GM19455 (cell line): Measurements from ENCODE around the gene GPR35.

Experiments used
- ATAC-seq: cut with Tn5 transposase; IDR thresholded peaks from one replicate; pipeline ENCODE4 v1.9.1; 2021; ENCODE audit not compliant: unreplicated experiment

Gene GPR35, protein sequence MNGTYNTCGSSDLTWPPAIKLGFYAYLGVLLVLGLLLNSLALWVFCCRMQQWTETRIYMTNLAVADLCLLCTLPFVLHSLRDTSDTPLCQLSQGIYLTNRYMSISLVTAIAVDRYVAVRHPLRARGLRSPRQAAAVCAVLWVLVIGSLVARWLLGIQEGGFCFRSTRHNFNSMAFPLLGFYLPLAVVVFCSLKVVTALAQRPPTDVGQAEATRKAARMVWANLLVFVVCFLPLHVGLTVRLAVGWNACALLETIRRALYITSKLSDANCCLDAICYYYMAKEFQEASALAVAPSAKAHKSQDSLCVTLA

DNA sequence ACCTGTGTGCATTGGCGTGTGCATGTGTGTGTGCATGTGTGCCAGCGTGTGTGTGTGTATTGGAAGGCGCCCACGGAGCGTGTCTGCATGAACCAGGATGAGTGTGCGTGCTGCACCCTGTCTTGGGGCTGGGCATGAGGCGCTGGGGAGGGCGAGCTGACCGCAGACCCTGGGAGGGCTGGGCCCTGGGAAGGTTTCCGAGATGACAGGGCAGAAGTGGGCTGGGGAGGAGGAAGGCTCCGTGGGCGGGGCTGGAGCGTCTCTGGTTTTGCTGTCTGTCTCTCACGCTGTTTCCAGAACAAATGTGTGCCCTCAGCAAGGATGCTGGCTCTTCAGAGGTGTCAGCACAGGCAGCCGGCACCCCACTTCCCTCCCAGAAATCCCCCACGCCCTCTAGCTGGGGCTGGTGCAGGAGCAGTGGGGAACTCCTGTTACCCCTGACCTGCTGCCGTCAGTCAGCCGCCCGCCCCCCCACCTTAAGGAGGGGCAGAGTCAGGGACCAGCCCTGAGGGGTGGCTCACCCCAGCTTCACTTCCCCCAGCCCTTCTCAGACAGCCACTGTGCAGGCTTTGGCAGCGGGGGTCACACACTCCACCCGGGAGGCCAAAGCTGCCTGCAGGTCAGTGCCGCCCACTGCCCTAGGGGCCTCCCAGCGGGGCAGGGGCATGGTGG lies at the start of gene GPR35:
GPR35 (plus strand) TSS at position 531 of the 672 bp plus-strand sequence. CDS start 4,473 bp downstream, outside the sequence.
- ATAC-seq, result no peak

DNA sequence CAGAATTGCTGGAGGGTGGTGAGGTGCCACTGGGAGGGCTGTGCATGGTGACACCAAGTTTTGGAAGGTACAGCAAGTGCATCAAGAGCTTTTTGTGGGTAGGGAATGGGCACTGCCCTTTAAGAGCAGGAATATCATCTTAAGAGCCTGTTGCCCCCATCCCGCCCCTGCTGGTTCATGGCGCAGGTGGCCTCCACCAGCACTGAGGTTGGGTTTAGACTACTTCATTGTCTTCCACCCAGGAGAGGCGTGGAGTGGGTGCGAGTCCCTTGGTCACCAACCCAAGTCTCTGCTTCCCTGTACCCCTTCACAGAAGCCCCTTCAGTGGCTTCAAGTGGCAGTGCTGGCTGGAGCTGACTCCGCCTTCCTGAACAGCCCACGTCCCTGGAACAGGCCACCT lies 49.2 kb upstream of the GPR35 start:
- ATAC-seq, result no peak

DNA sequence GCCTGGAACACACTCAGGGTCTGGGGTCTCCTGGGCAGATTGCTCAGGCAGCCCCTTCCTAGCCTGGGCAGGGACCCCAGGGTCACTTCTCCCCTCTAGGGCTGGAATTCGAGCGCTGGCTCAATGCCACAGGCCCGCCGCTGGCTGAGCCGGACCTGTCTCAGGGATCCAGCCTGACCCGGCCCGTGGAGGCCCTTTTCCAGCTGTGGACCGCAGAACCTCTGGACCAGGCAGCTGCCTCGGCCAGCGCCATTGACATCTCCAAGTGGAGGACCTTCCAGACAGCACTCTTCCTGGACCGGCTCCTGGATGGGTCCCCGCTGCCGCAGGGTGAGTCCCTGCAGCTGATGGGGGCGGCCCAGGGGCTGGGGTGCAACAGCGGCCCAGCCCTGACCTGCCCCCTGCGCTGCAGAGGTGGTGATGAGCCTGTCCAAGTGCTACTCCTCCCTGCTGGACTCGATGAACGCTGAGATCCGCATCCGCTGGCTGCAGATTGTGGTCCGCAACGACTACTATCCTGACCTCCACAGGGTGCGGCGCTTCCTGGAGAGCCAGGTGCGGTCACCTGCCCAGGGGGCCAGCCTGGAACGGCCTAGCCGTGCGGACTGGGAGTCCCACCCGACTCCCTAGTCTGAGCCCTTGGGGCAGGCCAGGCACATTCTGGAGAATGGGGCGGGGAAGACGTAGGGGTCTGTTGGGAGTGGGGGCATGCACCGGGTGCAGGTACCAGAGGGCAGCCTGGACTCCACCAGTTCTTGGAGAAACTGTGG lies 48.7 kb upstream of the GPR35 start:
- no peak for ATAC-seq

DNA sequence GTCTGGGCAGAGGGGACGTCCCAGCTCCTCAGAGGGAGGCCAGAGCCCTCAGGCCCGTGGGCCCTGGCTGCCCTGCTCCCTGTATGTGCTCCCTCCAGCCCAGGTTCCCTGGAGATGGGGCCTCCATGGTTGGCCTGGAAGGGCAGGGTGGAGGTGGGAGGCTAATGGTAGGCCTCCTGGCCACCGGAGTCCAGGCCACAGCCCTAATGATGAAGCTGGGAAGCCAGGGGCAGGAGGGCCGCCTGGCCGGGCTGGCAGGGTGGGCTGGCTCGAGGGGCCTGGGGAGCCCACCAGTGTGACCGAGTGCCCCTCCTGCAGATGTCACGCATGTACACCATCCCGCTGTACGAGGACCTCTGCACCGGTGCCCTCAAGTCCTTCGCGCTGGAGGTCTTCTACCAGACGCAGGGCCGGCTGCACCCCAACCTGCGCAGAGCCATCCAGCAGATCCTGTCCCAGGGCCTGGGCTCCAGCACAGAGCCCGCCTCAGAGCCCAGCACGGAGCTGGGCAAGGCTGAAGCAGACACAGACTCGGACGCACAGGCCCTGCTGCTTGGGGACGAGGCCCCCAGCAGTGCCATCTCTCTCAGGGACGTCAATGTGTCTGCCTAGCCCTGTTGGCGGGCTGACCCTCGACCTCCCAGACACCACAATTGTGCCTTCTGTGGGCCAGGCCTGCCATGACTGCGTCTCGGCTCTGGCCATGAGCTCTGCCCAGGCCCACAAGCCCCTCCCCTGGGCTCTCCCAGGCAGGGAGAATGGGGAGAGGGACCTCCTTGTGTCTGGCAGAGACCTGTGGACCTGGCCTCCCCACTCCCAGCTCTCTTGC lies 47.8 kb upstream of the GPR35 start:
- ATAC-seq, result no peak

DNA sequence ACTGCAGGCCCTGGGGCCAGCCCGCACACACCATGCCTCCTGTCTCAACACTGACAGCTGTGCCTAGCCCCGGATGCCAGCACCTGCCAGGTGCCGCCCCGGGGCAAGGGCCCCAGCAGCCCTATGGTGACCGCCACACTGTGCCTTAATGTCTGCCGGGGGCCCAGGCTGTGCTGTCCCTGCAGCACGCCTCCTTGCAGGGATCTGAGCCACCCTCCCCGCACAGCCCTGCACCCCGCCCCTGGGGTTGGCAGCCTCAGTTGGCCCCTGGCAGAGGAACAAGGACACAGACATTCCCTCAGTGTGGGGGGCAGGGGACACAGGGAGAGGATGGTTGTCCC lies 47.2 kb upstream of the GPR35 start:
- no peak for ATAC-seq

DNA sequence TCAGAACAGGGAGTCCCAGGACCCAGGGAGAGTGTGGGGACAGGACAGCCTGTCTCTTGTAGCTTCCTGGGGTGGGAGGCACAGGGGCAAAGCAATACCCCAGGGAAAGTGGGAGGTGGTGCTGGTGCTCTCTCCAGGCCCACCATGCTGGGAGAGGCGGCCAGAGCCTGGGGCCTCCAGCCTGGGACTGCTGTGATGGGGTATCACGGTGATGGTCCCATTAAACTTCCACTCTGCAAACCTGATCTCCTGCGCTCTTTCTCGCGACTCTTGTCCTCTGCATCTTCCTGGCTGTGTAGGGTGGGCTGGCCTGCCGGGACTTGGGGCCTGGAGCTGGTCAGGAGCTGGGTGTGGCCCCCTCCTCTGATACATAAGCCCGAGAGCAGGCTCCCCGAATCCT lies 46.8 kb upstream of the GPR35 start:
- ATAC-seq, result no peak

DNA sequence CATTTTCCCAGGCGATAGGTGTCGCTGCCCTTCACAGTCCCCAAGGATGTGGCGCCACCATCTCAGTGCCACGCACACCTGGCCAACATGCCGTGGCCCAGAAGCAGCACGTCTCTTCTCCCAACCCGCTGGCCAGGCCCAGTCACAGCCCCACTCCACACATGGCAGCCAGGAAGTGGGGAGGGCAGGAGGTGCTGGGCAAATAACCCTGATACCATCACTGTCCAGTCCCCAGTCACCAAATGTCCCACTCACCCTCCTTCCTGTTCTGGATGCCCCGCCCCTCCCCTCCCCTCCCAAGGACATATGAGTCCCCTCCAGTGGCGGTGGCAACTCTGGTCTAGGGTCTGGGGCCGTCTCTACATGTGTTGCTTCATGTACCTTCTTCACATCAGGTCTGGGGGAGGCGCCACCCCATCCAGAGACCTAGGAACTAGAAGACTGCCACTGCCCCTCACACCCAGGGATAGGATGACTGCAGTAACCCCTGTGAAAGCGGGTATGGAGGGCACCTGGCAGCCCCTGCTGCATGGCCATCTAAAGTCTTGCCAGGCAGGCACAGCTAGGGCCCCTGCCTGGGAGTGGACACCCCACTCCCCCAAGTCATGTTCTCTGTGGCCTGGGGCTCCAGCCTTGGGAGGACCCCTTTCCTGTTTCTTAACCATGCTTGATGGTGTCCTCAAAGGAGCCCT lies 46.1 kb upstream of the GPR35 start:
- peak; percentile 9 for ATAC-seq

DNA sequence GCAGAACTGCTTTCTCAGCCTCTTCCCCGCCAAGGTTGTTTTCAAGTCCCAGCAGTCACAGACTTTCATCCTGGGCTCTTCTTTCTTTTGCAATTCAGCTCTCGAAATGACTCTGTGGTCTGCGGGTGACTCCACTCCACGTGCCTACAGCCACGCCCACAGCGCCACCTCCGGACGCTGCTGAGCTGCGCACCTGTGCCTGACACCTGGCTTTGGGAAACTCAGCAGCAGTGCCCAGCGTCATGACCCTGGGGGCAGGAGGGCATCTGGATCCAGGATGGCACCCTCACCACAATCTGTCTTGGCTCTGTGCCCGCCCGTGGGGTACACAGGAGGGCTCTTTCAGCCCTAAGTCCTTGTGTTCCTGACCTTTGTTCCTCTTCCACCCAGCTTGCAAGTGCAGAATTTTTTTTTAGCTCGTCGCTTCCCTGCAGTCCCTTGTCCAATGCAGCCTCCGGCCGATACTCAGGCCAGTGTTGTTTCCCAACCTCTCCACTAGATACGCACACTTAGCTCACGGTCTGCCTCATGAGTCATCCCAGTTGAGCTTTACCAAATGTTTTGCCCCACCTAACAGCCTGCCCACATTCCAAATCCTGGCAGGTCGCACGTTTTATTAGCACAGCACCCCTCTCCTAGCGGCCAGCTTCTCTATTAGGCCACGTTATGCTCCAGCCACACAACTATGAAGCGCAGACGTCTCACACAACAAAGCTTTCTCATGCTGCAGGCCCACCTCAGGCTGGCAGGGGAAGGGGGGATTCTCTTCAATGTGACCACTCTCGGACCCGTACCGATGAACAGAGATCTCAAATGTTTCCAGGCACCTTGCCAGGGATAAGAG lies 45.3 kb upstream of the GPR35 start:
- ATAC-seq, result peak; percentile 42

DNA sequence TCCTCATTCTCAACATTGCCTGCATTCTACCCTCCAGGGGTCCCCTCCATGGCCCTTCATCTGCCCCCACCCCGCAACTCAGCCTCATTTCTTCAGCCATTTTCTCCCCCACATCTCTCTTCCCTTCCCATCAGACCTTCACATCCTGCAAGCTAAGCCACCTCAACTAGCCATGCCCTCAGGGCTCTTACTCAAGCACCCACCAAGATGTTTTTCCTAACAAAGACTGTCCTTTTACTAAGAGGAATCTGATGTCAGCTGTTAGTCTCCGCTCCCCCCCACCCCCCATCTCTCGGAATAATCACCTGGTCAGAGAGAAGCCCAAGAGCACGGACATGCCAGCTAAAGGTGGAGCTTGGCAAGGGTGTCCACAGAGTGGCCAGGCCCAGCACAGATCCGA lies 43.5 kb upstream of the GPR35 start:
- ATAC-seq, result no peak

DNA sequence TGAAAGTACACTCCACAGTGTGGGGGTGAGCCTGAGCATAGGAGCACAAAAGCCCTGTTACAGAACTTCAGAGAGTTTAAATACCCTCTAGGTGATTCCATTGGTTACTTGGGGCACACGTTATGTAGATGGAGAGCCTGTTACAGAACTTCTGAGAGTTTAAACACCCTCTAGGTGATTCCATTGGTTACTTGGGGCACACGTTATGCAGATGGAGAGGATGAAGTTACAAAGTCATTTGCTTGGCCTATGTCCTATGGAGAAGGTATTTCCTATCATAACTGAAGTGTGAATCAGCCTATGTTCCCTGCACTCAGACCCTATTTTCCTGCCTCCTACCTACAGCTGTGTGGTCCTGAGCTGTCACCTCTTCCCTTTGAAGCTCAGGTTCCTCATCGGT lies 42.5 kb upstream of the GPR35 start:
- ATAC-seq, result no peak

DNA sequence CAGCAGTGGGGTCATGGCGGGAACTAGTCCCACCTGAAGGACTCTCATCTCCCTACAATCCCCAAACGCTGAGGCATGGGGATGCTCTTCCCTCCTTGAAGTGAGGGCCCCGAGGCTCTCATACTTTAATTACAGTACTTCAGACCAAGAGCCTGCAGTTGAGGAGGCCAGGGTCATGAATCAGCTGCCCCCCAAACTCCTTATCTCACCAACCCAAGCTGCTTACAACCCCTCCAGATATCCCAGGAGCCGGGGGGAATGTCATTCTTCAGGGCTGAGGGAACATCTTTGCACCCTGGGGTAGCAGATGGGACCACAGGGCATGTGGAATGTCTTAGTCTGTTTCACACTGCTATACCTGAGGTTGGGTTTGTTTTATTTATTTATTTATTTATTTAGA lies 41.5 kb upstream of the GPR35 start:
- ATAC-seq, result no peak

DNA sequence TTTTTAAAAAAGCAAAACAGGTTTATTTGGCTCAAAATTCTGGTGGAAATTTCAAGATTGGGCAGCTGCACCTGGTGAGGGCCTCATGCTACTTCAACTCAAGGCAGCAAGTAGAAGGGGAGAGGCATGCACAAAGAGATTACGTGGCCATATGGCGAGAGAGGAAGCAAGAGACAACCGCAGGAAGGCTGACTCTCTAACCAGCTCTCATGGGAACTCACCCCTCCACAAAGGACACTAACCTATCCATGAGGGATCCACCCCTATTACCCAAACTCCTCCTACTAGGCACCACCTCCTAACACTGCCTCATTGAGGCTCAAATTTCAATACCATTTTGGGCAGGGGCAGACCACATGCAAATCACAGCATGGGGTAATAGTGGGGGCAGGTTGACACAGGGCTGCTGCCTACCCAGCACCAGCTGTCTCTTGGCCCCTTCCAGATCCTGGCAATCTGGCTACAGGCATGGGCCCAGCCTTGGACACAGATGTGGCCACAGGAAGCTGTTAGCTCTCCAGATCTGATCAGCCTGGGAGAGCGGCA lies 40.7 kb upstream of the GPR35 start:
- ATAC-seq, result peak; percentile 65

DNA sequence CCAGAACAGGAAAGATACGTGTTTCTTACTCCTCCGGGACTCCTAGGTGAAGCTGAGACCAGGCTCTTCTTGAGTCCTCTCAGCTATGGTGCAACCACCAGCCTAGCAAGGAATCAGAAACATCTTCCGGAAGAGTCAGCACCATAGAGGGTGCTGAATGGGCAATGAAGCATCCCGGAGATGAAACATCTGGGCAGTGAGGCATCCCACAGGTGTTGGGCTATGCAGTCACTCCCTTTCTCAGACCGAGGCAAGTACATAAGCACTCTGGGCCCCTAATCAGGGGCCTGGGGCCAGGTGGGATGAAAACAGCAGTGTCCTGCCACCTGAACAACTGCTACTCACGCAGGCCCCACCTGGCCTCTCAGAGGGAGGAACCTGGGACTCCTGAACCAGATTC lies 40.2 kb upstream of the GPR35 start:
- peak; percentile 11 for ATAC-seq

DNA sequence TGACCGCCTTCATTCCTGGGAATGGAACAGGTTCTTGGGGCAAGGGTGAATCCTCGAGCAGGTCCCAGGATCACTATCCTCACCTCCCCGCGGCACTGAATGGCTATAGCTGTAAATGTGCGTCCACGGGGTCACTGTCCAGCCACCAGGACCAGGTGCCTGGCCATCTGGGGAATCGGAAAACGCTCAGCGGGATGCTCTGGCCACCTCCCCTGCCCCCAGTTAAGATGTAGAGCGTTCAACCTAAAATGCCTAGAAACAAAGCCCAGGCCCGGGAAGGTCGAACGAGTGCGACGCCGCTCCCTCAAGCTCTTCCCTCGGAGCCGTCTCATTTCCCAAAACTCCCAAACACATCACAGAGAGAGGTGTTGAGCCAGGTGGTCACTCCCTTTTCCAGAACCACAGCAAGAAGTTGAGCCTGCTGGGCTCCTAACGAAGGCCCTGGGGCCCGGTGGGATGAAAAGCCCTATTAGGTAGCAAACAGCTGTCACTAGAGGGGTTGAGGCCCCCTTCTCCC lies 39.5 kb upstream of the GPR35 start:
- ATAC-seq, result no peak

DNA sequence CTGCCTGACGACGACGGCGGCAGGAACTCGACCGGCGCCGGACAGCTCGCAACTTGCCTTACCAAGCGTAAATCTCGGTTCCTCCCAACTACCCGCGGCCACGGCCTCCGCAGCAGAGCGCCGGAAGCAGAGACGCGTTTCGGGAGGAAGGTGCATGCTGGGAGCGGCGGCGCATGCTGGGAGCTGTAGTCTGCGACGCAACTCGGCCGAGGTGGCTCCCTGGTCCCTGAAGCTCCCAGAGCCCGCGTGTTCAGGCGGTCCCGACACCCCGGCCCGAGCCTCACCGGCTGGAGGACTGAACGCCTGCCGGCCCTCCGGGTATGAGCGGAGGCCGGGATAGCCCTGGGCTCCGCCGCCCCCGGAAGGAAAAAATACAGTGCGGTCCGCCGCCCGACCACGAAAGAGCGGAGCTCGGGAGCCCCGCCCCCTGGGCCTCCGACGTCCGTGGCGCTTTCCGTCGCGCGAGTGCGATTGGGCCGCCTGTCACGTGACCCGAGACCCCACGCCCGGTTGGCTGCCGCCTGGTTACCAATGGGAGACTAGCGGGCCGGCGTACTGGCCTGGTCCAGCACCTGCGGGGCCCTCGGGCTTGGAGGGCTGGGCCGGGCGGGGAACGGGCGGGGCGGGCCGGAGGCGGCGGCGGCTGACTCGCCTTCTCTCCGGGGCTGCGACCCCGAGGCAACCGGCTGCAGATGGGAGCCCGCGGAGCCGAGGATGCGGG lies 38.9 kb upstream of the GPR35 start, which contains the start of gene CAPN10:
CAPN10 (plus strand) TSS at position 537 of the 721 bp plus-strand sequence; CDS start at position 715, 178 bp downstream.
- ATAC-seq, result peak; percentile 55

DNA sequence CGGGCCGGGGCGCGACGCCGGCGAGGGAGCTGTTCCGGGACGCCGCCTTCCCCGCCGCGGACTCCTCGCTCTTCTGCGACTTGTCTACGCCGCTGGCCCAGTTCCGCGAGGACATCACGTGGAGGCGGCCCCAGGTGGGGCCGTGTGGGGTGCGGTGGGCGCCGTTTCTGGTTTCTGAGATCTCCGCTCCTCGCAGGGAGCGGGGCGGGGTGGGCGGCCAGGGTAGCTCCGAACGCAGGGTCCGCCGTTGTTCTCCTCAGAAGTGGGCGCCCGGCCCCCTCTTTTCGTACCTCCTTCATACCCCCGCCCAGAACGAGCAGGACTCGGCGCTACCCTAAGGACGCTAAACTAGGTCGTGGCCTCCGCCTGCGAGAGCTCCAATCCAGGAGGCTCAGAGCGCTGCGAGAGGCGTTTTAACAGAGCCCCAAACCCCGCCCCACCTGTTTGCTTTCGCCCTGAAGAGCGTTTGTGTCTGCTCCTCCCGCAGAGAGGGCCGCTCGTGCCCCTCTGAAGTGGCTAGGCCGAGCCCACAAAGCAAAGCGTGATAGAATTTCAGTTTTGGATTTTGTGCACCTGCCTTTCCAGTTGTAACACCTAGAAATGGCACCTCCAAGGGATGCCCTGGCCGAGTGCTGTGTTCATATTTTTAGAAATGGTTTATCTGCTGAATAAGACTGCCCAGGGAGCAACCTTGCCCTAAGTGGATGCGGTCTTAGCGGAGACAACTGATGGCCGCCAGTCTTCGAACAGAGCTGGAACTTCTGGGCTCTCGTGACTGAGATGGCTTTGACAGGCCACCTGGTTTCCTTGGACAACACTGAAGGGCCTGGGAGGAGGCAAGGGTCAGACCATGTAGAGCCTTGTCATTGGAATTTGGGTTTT lies 38.1 kb upstream of the GPR35 start:
- ATAC-seq, result no peak

DNA sequence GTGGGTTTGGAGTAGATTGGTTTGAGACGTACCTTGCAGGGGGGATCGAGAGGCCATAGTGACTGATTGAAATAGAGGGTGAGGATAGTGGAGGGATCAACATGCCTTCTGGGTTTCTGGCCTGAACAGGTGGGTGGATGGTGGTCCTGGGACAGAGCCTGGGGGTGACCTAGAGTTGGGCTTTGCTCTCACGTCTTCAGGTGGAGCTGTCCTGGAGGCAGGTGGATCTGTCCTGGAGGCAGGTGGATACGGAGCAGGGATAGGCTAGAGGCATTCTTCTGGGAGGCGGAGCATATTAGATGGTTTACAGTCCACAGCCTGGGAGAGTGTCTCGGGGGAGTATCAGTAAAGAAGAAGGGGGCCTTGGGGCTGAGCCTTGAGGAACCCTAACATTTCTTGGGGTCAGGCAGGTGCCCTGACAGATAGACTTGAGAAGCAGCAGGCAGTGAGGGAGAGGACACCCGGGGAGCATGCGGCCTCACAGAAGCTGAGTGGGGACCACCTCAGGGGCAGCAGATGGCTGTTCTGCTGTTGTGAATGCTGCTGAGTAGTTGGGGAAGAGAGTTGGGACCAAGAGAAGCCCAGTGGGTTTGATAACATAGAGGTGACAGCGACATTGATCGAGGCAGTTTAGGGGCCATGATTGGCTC lies 37.1 kb upstream of the GPR35 start:
- no peak for ATAC-seq
